ENCODE data around the gene AKR1B15.
"Not testable (repeated sequence)": the region's sequence is repeated elsewhere in the genome, so short reads cannot be mapped to it uniquely, and the experiment has no call there.

Gene AKR1B15

GRCh38 chr7:134533288-134533771 lies 15.6 kb upstream of the AKR1B15 start:
- no peak for DNase-seq

GRCh38 chr7:134534633-134535032 lies 14.3 kb upstream of the AKR1B15 start:
- no peak for DNase-seq

GRCh38 chr7:134535272-134535918 lies 13.5 kb upstream of the AKR1B15 start:
- DNase-seq: no peak

GRCh38 chr7:134535919-134536299 lies 13.0 kb upstream of the AKR1B15 start:
- no peak for DNase-seq

- not testable (repeated sequence) for DNase-seq
Observed at GRCh38 chr7:134536558-134536957, 12.4 kb upstream of the AKR1B15 start.

- not testable (repeated sequence) for DNase-seq
Observed at GRCh38 chr7:134537273-134537781, 11.6 kb upstream of the AKR1B15 start.

- no peak for DNase-seq
Observed at GRCh38 chr7:134539380-134540004, 9.4 kb upstream of the AKR1B15 start.

GRCh38 chr7:134541501-134542194 lies 7.3 kb upstream of the AKR1B15 start:
- DNase-seq: not testable (repeated sequence)

- DNase-seq: no peak
Observed at GRCh38 chr7:134542195-134542771, 6.6 kb upstream of the AKR1B15 start.

- DNase-seq: no peak
Observed at GRCh38 chr7:134545380-134545779, 3.5 kb upstream of the AKR1B15 start.

- no peak for DNase-seq
Observed at GRCh38 chr7:134545918-134546317, 3.0 kb upstream of the AKR1B15 start.

GRCh38 chr7:134546955-134547354 lies 2.0 kb upstream of the AKR1B15 start:
- DNase-seq: no peak

GRCh38 chr7:134547397-134548054 lies 1.4 kb upstream of the AKR1B15 start:
- peak; percentile 65 for DNase-seq

GRCh38 chr7:134549366-134549765 lies 456 bp downstream of the AKR1B15 start:
- no peak for DNase-seq

- DNase-seq: no peak
Observed at GRCh38 chr7:134552105-134552504, 3.2 kb downstream of the AKR1B15 start.

GRCh38 chr7:134553976-134554375 lies 5.1 kb downstream of the AKR1B15 start:
- DNase-seq: no peak

- DNase-seq: no peak
Observed at GRCh38 chr7:134554417-134554966, 5.6 kb downstream of the AKR1B15 start.

- DNase-seq: no peak
Observed at GRCh38 chr7:134557391-134557790, 8.5 kb downstream of the AKR1B15 start.

GRCh38 chr7:134558370-134558769 lies 9.5 kb downstream of the AKR1B15 start:
- DNase-seq: no peak

- DNase-seq: not testable (repeated sequence)
Observed at GRCh38 chr7:134561616-134562015, 12.7 kb downstream of the AKR1B15 start.

- peak; percentile 9 for DNase-seq
Observed at GRCh38 chr7:134562136-134562535, 13.2 kb downstream of the AKR1B15 start.

- DNase-seq: not testable (repeated sequence)
Observed at GRCh38 chr7:134563398-134563749, 14.5 kb downstream of the AKR1B15 start.
